IPS DF 4.7 (cell line): ENCODE data around the gene ASIC2.

ENCODE experiments used
- DNase-seq: peaks from one replicate; pipeline ENCODE4 v3.0.0-alpha.2; 2013; ENCODE audit warnings: low spot score; ENCODE audit errors: extremely low read depth

The ASIC2 gene

GRCh38 chr17:33245183-33245582, 47.9 kb downstream of the ASIC2 start:
- DNase-seq: no peak

DNA sequence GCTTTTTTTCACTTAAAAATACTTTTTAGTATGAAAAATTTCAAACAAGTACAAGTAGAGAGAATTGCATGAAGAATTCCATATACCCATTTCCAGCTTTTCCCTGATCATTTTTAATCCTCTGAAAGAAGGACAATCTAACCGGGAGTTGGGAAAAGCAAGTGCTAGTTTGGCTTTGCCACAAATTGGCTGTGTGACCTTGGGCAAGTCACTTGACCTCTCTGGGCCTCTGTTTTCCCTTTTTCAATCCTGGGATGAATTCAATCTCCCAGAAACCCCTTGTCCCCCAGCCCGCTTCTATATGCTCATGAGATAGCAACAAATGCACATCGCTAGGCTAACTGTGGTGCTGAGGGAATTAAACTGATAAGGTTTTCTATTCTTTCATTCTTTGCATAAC, 49.4 kb downstream of the ASIC2 start:
- no peak for DNase-seq

DNA sequence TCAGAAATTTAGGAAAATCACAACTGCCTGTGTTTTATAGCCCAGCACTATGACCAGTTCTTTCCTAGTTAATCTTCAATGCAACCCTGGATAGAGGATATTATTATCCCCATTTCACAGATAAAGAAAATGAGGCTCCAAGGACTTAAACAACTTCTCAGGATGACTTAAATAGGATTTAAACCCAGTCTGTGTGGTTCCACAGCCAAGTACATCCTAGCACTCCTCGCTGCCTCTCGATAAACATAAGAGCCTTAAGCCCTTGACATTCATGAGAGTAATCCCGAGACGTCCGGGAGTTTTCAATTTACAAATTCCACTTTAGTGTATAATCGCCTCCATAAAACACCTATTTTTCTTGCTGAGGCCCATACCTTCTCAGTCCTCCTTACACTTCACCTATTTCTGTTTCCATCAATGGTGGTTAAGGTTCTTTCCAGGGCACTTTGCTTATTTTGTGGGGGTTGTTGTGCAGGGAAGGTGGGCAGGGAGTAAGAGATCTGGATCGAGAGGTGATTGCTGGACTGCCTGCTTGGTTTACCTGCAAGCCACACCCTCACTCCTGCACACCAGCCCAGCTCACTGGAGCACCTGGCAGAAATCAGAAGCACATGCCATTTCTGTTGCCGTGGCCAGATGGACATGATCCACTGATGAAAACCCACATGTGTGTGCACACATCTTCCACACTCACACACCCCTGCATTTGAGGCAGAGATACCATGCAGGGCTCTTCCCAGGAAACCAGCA, 50.5 kb downstream of the ASIC2 start:
- DNase-seq: no peak

GRCh38 chr17:33241390-33241789, 51.7 kb downstream of the ASIC2 start:
- DNase-seq: no peak

DNA sequence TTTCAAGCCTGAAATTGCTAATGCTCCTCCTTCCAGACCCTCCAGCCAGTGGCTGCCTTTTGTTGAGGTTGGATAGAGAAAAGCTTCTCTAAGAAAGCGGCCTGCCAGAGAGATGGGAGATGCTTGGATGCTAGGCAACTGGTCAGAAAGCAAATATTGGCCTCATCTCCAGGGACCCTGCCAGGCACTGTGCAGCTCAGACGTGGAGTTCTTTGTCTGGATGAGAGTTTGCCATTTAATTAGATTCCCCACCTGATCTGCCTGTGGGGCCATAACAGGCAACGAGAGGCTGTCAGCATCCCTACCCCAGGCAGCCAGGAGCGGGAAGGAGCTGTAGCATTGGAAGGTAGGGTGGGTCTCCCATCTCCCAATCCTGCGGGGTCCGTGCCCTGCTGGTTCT, 52.7 kb downstream of the ASIC2 start:
- no peak for DNase-seq

DNA sequence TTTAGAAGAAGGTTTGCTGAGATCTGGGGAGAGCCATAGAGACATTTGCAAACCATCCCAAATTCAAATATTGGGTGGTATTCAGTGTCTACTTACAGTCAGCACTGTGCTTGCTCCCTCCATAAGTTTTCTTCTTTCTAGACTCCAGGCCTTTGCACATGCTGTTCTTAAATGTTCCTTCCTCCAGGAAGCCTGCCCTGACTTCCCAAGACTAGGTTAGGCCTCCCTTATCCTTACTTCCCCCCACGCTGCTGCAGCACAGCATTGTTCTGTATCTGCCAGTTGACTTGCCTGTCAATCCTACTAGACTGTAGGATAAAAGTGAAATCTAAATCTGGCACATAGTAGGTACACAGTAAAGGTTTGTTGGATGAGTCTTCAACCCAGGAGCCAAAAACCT, 53.4 kb downstream of the ASIC2 start:
- no peak for DNase-seq

DNA sequence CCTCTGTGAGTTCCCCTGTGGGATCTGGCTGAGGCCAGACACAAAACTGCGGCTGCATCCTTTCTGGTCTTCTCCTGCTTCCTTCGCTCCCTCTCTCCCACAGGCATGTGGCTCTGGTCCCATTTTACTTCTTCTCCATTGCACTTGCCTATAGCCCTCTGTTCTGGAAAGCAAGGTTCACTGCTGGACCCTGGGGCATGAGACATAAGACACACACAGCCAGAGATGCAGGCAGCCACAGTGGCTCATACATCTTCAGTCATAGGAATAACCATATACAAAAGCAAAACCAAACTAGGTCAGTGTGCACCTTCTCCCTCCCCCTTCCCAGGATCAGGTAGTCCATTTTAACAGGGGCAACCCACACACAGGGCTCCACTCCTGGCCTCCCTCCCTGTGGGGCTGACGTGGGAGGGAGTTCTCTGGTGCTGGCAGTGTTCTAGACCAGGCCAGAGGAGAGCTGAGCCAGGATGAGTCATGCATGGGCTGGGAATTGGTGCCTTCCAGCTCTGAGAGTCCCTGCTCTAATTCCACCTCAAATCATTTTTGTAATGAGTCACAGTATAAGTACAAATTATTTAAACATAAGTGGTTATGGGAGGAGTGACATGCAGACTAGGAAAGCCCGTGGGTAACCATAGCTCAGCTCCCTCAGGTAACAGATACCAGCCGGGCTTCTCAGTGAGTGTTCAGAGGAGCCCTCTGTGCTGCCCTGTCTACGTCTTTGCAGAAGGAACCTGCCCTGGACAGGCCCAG, 58.0 kb downstream of the ASIC2 start:
- no peak for DNase-seq

GRCh38 chr17:33234233-33234632, 58.9 kb downstream of the ASIC2 start:
- no peak for DNase-seq

DNA sequence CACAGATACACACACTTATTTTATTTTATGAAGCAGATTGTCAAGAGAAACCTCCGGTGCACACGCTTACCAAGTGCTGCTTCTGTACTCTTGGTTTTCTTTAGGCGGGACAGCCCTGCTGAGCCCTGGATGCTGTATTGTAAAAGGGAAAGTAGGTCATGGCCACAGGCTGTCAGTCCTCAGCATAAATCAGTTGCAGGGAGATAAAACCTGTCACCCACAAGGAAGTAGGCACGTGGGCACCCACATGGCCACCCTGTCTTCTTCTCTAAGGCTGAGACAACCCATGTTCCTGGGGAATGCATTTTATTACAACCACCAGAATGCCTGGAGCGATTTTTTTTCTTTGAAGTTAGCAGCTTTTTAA, 59.3 kb downstream of the ASIC2 start:
- DNase-seq: no peak

DNA sequence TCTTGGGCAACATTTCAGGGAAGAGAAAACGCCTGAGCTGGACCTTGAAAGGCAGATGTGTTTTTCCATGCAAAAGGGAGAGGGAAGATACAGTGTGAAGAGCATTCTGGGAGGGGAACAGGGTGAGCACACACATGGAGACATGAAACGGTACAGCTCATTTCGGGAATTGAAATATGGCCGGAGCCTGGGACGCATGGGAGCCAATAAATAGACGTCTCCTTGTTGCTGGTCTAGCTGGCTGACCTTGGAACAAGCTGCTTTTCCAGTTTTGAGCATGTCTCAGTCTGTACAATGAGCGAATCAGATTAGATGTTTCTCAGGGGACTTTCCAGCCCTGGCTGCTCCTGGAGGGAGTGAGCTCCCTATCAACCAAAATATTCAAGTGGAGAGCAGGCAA, 63.6 kb downstream of the ASIC2 start:
- DNase-seq: no peak

DNA sequence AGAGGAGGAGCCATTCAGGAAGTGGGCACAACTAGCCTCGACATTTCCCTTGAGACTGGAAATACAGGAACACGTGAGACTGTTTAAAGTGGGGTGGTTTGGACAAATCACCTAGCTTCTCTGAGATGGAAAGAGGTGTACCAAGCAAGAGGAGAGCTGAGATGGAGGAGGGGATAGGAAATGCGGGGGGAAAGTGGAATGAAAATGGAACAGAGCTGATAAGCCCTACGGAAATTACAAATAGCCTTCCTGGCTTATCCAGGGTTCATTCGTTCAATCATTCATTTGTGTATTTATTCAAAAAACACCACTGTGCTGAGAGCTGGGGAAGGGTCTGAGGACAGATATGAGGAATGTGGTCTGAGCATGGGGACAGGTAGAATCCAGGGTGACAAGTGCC, 64.1 kb downstream of the ASIC2 start:
- no peak for DNase-seq

DNA sequence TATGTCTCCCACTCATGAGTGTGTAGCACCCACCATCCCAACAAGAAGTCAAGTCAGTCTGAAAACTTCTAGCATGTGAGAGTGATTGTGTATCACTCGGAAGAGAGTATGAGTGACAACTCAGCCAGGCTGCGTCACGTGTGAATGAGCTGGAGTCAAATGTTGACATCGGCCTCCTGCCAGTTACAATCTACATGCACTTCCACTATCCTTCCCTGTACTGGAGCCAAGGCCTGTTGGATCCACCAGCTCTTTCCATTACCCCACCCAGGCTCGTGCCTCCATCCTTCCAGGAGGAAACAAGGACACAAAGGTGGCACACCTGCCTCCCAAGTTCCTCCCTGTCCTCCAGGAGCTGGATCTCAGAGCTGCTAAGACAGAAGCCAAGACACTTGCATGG, 64.5 kb downstream of the ASIC2 start:
- DNase-seq: no peak

GRCh38 chr17:33227911-33228310, 65.2 kb downstream of the ASIC2 start:
- DNase-seq: no peak

- no peak for DNase-seq
These were observed 67.1 kb downstream of the ASIC2 start for GRCh38 chr17:33225994-33226393.

GRCh38 chr17:33225509-33225908, 67.6 kb downstream of the ASIC2 start:
- no peak for DNase-seq

DNA sequence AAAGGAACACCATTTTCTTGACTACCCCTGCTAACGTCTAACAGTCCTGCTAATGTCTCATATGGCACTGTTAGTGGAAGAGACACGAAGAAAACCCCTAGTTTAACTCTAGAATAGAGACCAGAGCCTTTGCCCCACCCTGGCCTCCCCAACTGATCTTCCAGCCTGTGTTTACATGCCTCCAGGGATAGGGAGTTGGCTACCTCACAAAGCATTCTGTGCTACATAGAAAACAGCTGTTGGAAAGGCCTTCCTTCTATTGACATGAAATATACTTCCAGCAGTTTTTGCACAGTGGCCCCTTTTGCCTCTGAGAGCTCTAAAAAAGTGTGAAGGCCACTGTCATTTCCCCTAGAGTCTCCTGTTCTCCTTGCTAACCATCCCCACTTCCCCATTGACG, 73.1 kb downstream of the ASIC2 start:
- DNase-seq: no peak

- no peak for DNase-seq
These were observed 74.1 kb downstream of the ASIC2 start for GRCh38 chr17:33218698-33219601.

DNA sequence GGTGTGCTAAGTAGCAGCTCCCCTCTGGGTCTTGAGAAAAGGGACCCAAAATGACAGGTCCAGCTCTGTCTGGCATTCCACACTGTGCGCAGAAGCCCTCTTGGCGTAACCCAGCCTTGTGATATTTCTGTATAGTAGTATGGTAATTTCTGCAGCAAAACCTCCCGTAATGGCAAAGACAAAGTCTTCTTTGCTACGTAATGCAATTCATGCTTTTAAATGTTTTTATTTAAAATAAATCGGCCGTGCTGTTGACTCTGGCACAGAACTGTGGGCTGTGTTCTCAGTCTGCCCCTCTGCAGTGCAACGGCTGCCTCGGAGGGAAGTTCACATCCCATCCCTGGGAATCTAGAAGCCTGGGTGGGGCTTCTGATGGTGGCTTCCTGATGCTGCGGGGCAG, 75.2 kb downstream of the ASIC2 start:
- DNase-seq: no peak

DNA sequence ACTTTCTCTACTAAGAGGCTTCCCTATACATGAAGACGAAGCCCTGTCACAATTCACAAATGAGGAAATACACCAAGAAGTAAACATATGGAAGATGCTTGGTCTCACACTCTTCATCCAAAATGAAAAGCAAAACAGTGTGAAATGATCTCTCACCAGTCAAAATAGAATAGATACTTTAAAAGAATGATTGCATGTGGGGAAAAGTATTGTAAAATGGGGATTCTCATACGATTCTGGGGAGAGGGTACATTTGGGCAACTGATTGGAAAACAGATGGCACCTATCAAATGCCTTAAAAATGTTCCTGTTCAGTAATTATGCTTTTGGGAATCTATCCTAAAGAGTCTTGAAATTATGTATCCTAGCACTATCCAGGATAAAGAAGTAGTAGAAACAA, 78.1 kb downstream of the ASIC2 start:
- DNase-seq: no peak

- no peak for DNase-seq
These were observed 82.8 kb downstream of the ASIC2 start for GRCh38 chr17:33210285-33210684.

GRCh38 chr17:33209671-33210070, 83.4 kb downstream of the ASIC2 start:
- DNase-seq: no peak

- DNase-seq: no peak
These were observed 85.9 kb downstream of the ASIC2 start for GRCh38 chr17:33207231-33207630.
